WTC11 (cell line): ENCODE results near the gene UBC. TPM values are rescaled to one million over a fixed set of nuclear protein-coding genes. Genes with fewer than 3 reads are reported as not detected.

ENCODE experiments used
- ATAC-seq: fragments of 200-7000 bp; cut with Tn5 transposase; 2 replicates; pipeline ENCODE4 v1.10.0; 2021; ENCODE audit warnings: mild to moderate bottlenecking, moderate library complexity
- CTCF ChIA-PET: fragments of 300-600 bp; sonication (Branson Sonifier 250); formaldehyde crosslinking; loops from one replicate; lab custom pipeline; 2021; ENCODE audit warnings: antibody characterized with exemption; lab: Charles Lee
- POLR2A ChIA-PET: fragments of 350-600 bp; sonication (Branson Sonifier 250); formaldehyde crosslinking; loops from one replicate; lab custom pipeline; 2021; ENCODE audit warnings: antibody characterized with exemption; lab: Charles Lee
- DNase-seq: peaks from one replicate; pipeline ENCODE4 v3.0.0; 2021; ENCODE audit warnings: low spot score
- H3K27ac Mint-ChIP-seq: 2 replicates; pipeline ENCODE4 v1.8.0; 2021; ENCODE audit warnings: mixed read lengths
- H3K27me3 Mint-ChIP-seq: 2 replicates; pipeline ENCODE4 v1.8.0; 2021; ENCODE audit warnings: low read depth, mild to moderate bottlenecking, moderate library complexity, mixed read lengths
- H3K36me3 Mint-ChIP-seq: 2 replicates; pipeline ENCODE4 v1.8.0; 2021; ENCODE audit warnings: mixed read lengths
- H3K4me1 Mint-ChIP-seq: 2 replicates; pipeline ENCODE4 v1.8.0; 2022; ENCODE audit warnings: mixed read lengths
- H3K4me3 Mint-ChIP-seq: 2 replicates; pipeline ENCODE4 v1.8.0; 2021; ENCODE audit warnings: mild to moderate bottlenecking, moderate library complexity, mixed read lengths
- H3K9me3 Mint-ChIP-seq: 2 replicates; pipeline ENCODE4 v1.8.0; 2021; ENCODE audit warnings: mixed read lengths
- CBFB ChIP-seq: sonication (generic); formaldehyde crosslinking; IDR thresholded peaks from 2 replicates; pipeline ENCODE4 v1.8.1; 2022; ENCODE audit warnings: mild to moderate bottlenecking, low read depth, missing genetic modification reagents
- ESRRA ChIP-seq: sonication (generic); formaldehyde crosslinking; IDR thresholded peaks from 2 replicates; pipeline ENCODE4 v1.8.1; 2022; ENCODE audit warnings: mild to moderate bottlenecking, missing genetic modification reagents, borderline replicate concordance
- ETV6 ChIP-seq: sonication (generic); formaldehyde crosslinking; IDR thresholded peaks from 2 replicates; pipeline ENCODE4 v1.8.1; 2022; ENCODE audit warnings: mild to moderate bottlenecking, missing genetic modification reagents
- JAZF1 ChIP-seq: fragments of 250-450 bp; sonication (Bioruptor Pico); IDR thresholded peaks from 2 replicates; pipeline ENCODE4 v1.9.0; 2021; ENCODE audit warnings: moderate library complexity, mild to moderate bottlenecking, inconsistent platforms
- JUN ChIP-seq: sonication (generic); formaldehyde crosslinking; IDR thresholded peaks from 2 replicates; pipeline ENCODE4 v1.8.0; 2023; ENCODE audit warnings: mild to moderate bottlenecking, missing genetic modification reagents
- MYBL2 ChIP-seq: sonication (generic); formaldehyde crosslinking; IDR thresholded peaks from 2 replicates; pipeline ENCODE4 v1.8.1; 2023; ENCODE audit warnings: mild to moderate bottlenecking, moderate library complexity, missing genetic modification reagents
- NR3C1 ChIP-seq: sonication (generic); formaldehyde crosslinking; conservative IDR thresholded peaks from 2 replicates; pipeline ENCODE4 v1.8.1; 2023; ENCODE audit warnings: low read depth, mild to moderate bottlenecking, missing genetic modification reagents
- PRRX2 ChIP-seq: fragments of 250-450 bp; sonication (Bioruptor Pico); IDR thresholded peaks from 2 replicates; pipeline ENCODE4 v1.8.0; 2021; ENCODE audit warnings: mild to moderate bottlenecking
- RORB ChIP-seq: fragments of 250-450 bp; sonication (Bioruptor Pico); IDR thresholded peaks from 2 replicates; pipeline ENCODE4 v1.9.0; 2021; ENCODE audit warnings: mild to moderate bottlenecking
- ZNF263 ChIP-seq: sonication (generic); formaldehyde crosslinking; IDR thresholded peaks from 2 replicates; pipeline ENCODE4 v1.8.1; 2022; ENCODE audit warnings: low read depth, mild to moderate bottlenecking, moderate library complexity, missing genetic modification reagents
- ZNF317 ChIP-seq: sonication (generic); formaldehyde crosslinking; IDR thresholded peaks from 2 replicates; pipeline ENCODE4 v1.8.1; 2023; ENCODE audit warnings: low read depth, mild to moderate bottlenecking, moderate library complexity, missing genetic modification reagents, borderline replicate concordance
- ZNF396 ChIP-seq: fragments of 250-450 bp; sonication (Bioruptor Pico); IDR thresholded peaks from 2 replicates; pipeline ENCODE4 v1.8.0; 2021; ENCODE audit warnings: mild to moderate bottlenecking, moderate library complexity, borderline replicate concordance
- ZNF416 ChIP-seq: fragments of 250-450 bp; sonication (Bioruptor Pico); IDR thresholded peaks from 2 replicates; pipeline ENCODE4 v1.9.0; 2021; ENCODE audit warnings: mild to moderate bottlenecking, inconsistent platforms
- ZNF425 ChIP-seq: fragments of 250-450 bp; sonication (Bioruptor Pico); conservative IDR thresholded peaks from 2 replicates; pipeline ENCODE4 v1.9.0; 2021; ENCODE audit warnings: mild to moderate bottlenecking
- total RNA-seq: library from RNA; stranded (reverse); gene quantifications from 3 replicates; pipeline ENCODE4 v1.2.3, GENCODE V29; 2021
- TF ChIP-seq, protein P1 (sequence below): sonication (generic); formaldehyde crosslinking; IDR thresholded peaks from 2 replicates; pipeline ENCODE4 v1.8.1; 2023; ENCODE audit warnings: mild to moderate bottlenecking, moderate library complexity, missing genetic modification reagents
- TF ChIP-seq, protein P2 (sequence below): sonication (generic); formaldehyde crosslinking; IDR thresholded peaks from 2 replicates; pipeline ENCODE4 v1.8.0; 2022; ENCODE audit warnings: mild to moderate bottlenecking, missing genetic modification reagents
- TF ChIP-seq, protein P3 (sequence below): sonication (generic); formaldehyde crosslinking; IDR thresholded peaks from 2 replicates; pipeline ENCODE4 v1.8.1; 2022; ENCODE audit warnings: mild to moderate bottlenecking, moderate library complexity, missing genetic modification reagents
- TF ChIP-seq, protein P4 (sequence below): fragments of 250-450 bp; sonication (Bioruptor Pico); IDR thresholded peaks from 2 replicates; pipeline ENCODE4 v1.9.0; 2021; ENCODE audit warnings: mild to moderate bottlenecking, borderline replicate concordance
- TF ChIP-seq, protein P5 (sequence below): sonication (generic); formaldehyde crosslinking; IDR thresholded peaks from 2 replicates; pipeline ENCODE4 v1.8.1; 2023; ENCODE audit warnings: mild to moderate bottlenecking, missing genetic modification reagents
- TF ChIP-seq, protein P6 (sequence below): fragments of 250-450 bp; sonication (Bioruptor Pico); IDR thresholded peaks from 2 replicates; pipeline ENCODE4 v1.8.0; 2021; ENCODE audit warnings: mild to moderate bottlenecking

The UBC gene
- total RNA-seq, 1 experiment from 2014 or later: 530 TPM

DNA sequence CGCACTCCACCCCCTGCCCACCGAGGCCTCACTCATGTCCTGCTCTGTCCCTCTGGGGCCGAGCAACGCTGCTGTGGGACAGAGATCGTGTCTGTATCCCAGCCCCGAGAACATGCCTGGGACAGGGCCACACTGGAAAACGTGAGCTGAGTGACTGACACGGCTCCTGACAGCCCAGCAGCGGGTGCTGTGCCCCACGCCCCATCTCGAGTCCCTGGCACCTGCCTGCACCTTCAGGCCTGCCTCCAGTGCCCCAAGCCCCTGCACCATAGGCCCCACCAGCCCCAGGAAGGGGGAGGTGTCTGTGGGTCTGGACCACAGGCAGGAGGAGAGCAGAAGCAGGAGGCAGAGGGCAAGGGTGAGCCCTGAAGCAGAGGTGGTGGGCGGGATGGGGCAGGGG lies 34.6 kb upstream of the UBC start (continued):
- TF ChIP-seq ZNF396 (CRISPR knock-in tag): no peak
- TF ChIP-seq, protein P1, sequence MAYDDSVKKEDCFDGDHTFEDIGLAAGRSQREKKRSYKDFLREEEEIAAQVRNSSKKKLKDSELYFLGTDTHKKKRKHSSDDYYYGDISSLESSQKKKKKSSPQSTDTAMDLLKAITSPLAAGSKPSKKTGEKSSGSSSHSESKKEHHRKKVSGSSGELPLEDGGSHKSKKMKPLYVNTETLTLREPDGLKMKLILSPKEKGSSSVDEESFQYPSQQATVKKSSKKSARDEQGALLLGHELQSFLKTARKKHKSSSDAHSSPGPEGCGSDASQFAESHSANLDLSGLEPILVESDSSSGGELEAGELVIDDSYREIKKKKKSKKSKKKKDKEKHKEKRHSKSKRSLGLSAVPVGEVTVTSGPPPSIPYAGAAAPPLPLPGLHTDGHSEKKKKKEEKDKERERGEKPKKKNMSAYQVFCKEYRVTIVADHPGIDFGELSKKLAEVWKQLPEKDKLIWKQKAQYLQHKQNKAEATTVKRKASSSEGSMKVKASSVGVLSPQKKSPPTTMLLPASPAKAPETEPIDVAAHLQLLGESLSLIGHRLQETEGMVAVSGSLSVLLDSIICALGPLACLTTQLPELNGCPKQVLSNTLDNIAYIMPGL (CRISPR knock-in tag): no peak
- TF ChIP-seq PRRX2: no peak
- no peak for TF ChIP-seq ZNF425
- TF ChIP-seq ESRRA (CRISPR knock-in tag): no peak
- no peak for TF ChIP-seq NR3C1
- TF ChIP-seq, all 79 proteins: peak for 0

- ChIA-PET POLR2A (interaction anchor here (0.6 kb wide), 1 partner anchor 19 kb away, joined by 3 read pairs; no protein-coding TSS in a partner anchor), CTCF (no interaction called here)
- Mint-ChIP-seq H3K4me1 (no peaks in the 10 kb centered on the region), H3K27ac (no peak overlapping the region), H3K27me3 (no peaks in the 10 kb centered on the region), H3K4me3 (no peak overlapping the region), H3K9me3 (no peaks in the 10 kb centered on the region), H3K36me3 (peaks cover 25% of the 10 kb centered on the region)
- ATAC-seq (no peak), DNase-seq (no peak)
- no peak for TF ChIP-seq ZNF317 (CRISPR knock-in tag)
- TF ChIP-seq, protein P2, sequence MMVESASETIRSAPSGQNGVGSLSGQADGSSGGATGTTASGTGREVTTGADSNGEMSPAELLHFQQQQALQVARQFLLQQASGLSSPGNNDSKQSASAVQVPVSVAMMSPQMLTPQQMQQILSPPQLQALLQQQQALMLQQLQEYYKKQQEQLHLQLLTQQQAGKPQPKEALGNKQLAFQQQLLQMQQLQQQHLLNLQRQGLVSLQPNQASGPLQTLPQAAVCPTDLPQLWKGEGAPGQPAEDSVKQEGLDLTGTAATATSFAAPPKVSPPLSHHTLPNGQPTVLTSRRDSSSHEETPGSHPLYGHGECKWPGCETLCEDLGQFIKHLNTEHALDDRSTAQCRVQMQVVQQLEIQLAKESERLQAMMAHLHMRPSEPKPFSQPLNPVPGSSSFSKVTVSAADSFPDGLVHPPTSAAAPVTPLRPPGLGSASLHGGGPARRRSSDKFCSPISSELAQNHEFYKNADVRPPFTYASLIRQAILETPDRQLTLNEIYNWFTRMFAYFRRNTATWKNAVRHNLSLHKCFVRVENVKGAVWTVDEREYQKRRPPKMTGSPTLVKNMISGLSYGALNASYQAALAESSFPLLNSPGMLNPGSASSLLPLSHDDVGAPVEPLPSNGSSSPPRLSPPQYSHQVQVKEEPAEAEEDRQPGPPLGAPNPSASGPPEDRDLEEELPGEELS (CRISPR knock-in tag): no peak
- TF ChIP-seq JUN: no peak
- no peak for TF ChIP-seq ETV6 (CRISPR knock-in tag)
- no peak for TF ChIP-seq MYBL2 (CRISPR knock-in tag)
- TF ChIP-seq ZNF416 (CRISPR knock-in tag): no peak
- TF ChIP-seq CBFB (CRISPR knock-in tag): no peak
- TF ChIP-seq, protein P3, sequence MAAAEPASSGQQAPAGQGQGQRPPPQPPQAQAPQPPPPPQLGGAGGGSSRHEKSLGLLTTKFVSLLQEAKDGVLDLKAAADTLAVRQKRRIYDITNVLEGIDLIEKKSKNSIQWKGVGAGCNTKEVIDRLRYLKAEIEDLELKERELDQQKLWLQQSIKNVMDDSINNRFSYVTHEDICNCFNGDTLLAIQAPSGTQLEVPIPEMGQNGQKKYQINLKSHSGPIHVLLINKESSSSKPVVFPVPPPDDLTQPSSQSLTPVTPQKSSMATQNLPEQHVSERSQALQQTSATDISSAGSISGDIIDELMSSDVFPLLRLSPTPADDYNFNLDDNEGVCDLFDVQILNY (CRISPR knock-in tag): no peak
- TF ChIP-seq JAZF1 (CRISPR knock-in tag): no peak
- TF ChIP-seq, protein P4, sequence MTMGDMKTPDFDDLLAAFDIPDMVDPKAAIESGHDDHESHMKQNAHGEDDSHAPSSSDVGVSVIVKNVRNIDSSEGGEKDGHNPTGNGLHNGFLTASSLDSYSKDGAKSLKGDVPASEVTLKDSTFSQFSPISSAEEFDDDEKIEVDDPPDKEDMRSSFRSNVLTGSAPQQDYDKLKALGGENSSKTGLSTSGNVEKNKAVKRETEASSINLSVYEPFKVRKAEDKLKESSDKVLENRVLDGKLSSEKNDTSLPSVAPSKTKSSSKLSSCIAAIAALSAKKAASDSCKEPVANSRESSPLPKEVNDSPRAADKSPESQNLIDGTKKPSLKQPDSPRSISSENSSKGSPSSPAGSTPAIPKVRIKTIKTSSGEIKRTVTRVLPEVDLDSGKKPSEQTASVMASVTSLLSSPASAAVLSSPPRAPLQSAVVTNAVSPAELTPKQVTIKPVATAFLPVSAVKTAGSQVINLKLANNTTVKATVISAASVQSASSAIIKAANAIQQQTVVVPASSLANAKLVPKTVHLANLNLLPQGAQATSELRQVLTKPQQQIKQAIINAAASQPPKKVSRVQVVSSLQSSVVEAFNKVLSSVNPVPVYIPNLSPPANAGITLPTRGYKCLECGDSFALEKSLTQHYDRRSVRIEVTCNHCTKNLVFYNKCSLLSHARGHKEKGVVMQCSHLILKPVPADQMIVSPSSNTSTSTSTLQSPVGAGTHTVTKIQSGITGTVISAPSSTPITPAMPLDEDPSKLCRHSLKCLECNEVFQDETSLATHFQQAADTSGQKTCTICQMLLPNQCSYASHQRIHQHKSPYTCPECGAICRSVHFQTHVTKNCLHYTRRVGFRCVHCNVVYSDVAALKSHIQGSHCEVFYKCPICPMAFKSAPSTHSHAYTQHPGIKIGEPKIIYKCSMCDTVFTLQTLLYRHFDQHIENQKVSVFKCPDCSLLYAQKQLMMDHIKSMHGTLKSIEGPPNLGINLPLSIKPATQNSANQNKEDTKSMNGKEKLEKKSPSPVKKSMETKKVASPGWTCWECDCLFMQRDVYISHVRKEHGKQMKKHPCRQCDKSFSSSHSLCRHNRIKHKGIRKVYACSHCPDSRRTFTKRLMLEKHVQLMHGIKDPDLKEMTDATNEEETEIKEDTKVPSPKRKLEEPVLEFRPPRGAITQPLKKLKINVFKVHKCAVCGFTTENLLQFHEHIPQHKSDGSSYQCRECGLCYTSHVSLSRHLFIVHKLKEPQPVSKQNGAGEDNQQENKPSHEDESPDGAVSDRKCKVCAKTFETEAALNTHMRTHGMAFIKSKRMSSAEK (CRISPR knock-in tag): no peak
- TF ChIP-seq, protein P5, sequence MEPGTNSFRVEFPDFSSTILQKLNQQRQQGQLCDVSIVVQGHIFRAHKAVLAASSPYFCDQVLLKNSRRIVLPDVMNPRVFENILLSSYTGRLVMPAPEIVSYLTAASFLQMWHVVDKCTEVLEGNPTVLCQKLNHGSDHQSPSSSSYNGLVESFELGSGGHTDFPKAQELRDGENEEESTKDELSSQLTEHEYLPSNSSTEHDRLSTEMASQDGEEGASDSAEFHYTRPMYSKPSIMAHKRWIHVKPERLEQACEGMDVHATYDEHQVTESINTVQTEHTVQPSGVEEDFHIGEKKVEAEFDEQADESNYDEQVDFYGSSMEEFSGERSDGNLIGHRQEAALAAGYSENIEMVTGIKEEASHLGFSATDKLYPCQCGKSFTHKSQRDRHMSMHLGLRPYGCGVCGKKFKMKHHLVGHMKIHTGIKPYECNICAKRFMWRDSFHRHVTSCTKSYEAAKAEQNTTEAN (CRISPR knock-in tag): no peak
- TF ChIP-seq RORB (CRISPR knock-in tag): no peak
- no peak for TF ChIP-seq ZNF263 (CRISPR knock-in tag)
- TF ChIP-seq, protein P6, sequence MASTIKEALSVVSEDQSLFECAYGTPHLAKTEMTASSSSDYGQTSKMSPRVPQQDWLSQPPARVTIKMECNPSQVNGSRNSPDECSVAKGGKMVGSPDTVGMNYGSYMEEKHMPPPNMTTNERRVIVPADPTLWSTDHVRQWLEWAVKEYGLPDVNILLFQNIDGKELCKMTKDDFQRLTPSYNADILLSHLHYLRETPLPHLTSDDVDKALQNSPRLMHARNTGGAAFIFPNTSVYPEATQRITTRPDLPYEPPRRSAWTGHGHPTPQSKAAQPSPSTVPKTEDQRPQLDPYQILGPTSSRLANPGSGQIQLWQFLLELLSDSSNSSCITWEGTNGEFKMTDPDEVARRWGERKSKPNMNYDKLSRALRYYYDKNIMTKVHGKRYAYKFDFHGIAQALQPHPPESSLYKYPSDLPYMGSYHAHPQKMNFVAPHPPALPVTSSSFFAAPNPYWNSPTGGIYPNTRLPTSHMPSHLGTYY (CRISPR knock-in tag): no peak
These were observed 33.3 kb upstream of the UBC start for GRCh38 chr12:124947561-124948398.
